ENCODE measurements around the gene ZNF775. TPM values are rescaled to one million over a fixed set of nuclear protein-coding genes. Genes with fewer than 3 reads are reported as not detected.

Gene ZNF775
- total and polyA plus RNA-seq, 2 of the 13 experiments (the other 11 are each of a cell fraction or from before 2014, with no cell fraction given) = 3.1 to 3.2 TPM

DNA sequence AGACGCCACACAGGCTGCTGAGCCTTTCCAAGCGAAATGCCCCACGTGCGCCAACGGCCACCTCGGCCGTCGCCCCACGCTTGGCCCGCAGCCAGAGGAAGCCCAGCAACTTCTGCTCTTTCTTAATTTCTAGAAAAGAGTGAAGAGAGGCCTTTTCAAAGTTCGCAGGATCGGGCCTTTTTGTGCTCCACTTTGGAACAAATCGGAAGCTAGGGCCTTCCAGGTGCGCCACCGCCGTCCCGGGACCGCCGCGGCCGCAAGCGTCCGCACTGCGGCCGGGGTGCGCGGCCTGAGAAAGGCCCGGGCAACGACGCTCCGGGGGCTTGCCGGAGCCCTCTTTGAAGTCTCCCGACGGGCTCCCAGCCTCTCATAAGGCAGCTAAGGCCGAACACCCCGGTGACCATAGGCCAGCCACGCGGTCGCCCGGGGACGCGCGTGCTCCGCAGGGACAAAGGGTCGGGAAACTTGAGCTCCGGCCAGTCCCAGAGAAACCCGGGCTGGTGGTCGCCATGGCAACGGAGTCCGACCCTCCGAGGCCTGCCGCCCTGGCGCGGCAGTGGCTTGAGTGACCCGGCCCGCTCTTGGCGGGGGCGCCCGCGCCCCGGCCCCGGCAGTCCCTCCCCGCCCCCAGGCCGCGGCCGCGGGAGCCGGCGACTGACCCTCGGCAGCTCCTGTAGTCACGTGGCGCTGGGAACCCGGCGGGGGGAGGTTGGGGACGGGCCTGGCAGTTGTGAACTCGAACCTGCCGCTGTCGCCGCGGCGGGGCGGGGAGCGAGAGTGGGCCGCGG is 10.8 kb upstream of the ZNF775 start, which contains the start of gene REPIN1 (continued):
- TF ChIP-seq, protein P1, sequence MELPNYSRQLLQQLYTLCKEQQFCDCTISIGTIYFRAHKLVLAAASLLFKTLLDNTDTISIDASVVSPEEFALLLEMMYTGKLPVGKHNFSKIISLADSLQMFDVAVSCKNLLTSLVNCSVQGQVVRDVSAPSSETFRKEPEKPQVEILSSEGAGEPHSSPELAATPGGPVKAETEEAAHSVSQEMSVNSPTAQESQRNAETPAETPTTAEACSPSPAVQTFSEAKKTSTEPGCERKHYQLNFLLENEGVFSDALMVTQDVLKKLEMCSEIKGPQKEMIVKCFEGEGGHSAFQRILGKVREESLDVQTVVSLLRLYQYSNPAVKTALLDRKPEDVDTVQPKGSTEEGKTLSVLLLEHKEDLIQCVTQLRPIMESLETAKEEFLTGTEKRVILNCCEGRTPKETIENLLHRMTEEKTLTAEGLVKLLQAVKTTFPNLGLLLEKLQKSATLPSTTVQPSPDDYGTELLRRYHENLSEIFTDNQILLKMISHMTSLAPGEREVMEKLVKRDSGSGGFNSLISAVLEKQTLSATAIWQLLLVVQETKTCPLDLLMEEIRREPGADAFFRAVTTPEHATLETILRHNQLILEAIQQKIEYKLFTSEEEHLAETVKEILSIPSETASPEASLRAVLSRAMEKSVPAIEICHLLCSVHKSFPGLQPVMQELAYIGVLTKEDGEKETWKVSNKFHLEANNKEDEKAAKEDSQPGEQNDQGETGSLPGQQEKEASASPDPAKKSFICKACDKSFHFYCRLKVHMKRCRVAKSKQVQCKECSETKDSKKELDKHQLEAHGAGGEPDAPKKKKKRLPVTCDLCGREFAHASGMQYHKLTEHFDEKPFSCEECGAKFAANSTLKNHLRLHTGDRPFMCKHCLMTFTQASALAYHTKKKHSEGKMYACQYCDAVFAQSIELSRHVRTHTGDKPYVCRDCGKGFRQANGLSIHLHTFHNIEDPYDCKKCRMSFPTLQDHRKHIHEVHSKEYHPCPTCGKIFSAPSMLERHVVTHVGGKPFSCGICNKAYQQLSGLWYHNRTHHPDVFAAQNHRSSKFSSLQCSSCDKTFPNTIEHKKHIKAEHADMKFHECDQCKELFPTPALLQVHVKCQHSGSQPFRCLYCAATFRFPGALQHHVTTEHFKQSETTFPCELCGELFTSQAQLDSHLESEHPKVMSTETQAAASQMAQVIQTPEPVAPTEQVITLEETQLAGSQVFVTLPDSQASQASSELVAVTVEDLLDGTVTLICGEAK (IDR thresholded peaks at IDR 0.05) = no peak
- TF ChIP-seq, protein P1 (CRISPR knock-in tag; IDR thresholded peaks at IDR 0.05) = peak; percentile 45; the same call in 1 of the 2 replicates
- TF ChIP-seq, protein P2, sequence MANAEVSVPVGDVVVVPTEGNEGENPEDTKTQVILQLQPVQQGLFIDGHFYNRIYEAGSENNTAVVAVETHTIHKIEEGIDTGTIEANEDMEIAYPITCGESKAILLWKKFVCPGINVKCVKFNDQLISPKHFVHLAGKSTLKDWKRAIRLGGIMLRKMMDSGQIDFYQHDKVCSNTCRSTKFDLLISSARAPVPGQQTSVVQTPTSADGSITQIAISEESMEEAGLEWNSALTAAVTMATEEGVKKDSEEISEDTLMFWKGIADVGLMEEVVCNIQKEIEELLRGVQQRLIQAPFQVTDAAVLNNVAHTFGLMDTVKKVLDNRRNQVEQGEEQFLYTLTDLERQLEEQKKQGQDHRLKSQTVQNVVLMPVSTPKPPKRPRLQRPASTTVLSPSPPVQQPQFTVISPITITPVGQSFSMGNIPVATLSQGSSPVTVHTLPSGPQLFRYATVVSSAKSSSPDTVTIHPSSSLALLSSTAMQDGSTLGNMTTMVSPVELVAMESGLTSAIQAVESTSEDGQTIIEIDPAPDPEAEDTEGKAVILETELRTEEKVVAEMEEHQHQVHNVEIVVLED (CRISPR knock-in tag; IDR thresholded peaks at IDR 0.05; ENCODE audit: borderline replicate concordance) = no peak; the same call in 1 of the 2 replicates
- no peak for TF ChIP-seq ZNF775 (CRISPR knock-in tag; IDR thresholded peaks at IDR 0.05; ENCODE audit: borderline replicate concordance)
- TF ChIP-seq, protein P3, sequence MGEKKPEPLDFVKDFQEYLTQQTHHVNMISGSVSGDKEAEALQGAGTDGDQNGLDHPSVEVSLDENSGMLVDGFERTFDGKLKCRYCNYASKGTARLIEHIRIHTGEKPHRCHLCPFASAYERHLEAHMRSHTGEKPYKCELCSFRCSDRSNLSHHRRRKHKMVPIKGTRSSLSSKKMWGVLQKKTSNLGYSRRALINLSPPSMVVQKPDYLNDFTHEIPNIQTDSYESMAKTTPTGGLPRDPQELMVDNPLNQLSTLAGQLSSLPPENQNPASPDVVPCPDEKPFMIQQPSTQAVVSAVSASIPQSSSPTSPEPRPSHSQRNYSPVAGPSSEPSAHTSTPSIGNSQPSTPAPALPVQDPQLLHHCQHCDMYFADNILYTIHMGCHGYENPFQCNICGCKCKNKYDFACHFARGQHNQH (CRISPR knock-in tag; IDR thresholded peaks at IDR 0.05) = peak; percentile 19
- TF ChIP-seq, protein P4, sequence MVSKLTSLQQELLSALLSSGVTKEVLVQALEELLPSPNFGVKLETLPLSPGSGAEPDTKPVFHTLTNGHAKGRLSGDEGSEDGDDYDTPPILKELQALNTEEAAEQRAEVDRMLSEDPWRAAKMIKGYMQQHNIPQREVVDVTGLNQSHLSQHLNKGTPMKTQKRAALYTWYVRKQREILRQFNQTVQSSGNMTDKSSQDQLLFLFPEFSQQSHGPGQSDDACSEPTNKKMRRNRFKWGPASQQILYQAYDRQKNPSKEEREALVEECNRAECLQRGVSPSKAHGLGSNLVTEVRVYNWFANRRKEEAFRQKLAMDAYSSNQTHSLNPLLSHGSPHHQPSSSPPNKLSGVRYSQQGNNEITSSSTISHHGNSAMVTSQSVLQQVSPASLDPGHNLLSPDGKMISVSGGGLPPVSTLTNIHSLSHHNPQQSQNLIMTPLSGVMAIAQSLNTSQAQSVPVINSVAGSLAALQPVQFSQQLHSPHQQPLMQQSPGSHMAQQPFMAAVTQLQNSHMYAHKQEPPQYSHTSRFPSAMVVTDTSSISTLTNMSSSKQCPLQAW (CRISPR knock-in tag; IDR thresholded peaks at IDR 0.05) = peak; percentile 42; the same call in 1 of the 2 replicates
- no peak for TF ChIP-seq SCMH1 (CRISPR knock-in tag; IDR thresholded peaks at IDR 0.05; ENCODE audit: borderline replicate concordance)
- TF ChIP-seq ZNF766 (CRISPR knock-in tag; IDR thresholded peaks at IDR 0.05; ENCODE audit: borderline replicate concordance) = peak; percentile 30; the same call in 1 of the 2 replicates
- peak; percentile 50 to 72; a peak in 3 of 4 replicates for TF ChIP-seq POLR2A (IDR thresholded peaks at IDR 0.05; ENCODE audit: insufficient read depth in 1 of 2, low read depth in 2 of 2, low read length in 2 of 2)
- no peak for TF ChIP-seq ZNF24 (IDR thresholded peaks at IDR 0.05)
- TF ChIP-seq SP4 (CRISPR knock-in tag; IDR thresholded peaks at IDR 0.05) = no peak
- peak; percentile 51; the same call in 1 of the 2 replicates for TF ChIP-seq POLR2AphosphoS5 (IDR thresholded peaks at IDR 0.05; ENCODE audit: low read depth, low read length)
- TF ChIP-seq KDM2A (CRISPR knock-in tag; IDR thresholded peaks at IDR 0.05; ENCODE audit: borderline replicate concordance, low read depth) = peak; percentile 78
- no peak for TF ChIP-seq ZNF484 (CRISPR knock-in tag; IDR thresholded peaks at IDR 0.05; ENCODE audit: borderline replicate concordance, low read depth)
- TF ChIP-seq TCF7L2 (IDR thresholded peaks at IDR 0.05; ENCODE audit: low read depth, low read length) = no peak
